ENCODE data around the gene SGMS1. TPM values are rescaled to one million over a fixed set of nuclear protein-coding genes. Genes with fewer than 3 reads are reported as not detected.
A peak's percentile ranks its signal among the peaks of the same experiment; 100 is the strongest.

SGMS1 gene
- total and polyA plus RNA-seq, 2 donors (not counting 3 experiments of a cell fraction or from before 2014, with no cell fraction given): 9.7 to 23.7 TPM

GRCh38 chr10:50596456-50596855, 27.3 kb downstream of the SGMS1 start:
- no peaks in the 10 kb centered on the region for H3K27me3 ChIP-seq (ENCODE audit: control insufficient read depth in 2 of 2, insufficient read depth in 2 of 2, low read length in 2 of 2)
- dilution Hi-C loops (cut with MboI; ENCODE audit: extremely low pct_ligation_motif_present, low sequenced_read_pairs) (no loop called here), intact Hi-C loops (cut with micrococcal nuclease) (no loop called here)
- H3K36me3 ChIP-seq (ENCODE audit: control insufficient read depth in 2 of 2, extremely low read depth in 1 of 2, insufficient read depth in 2 of 2, low read length in 2 of 2): no peaks in the 10 kb centered on the region
- CTCF ChIA-PET: interaction anchor here (0.8 to 1.5 kb wide), 2 partner anchors 17 to 18 kb away, joined by 3 read pairs; no protein-coding TSS in a partner anchor
- no TSS peak for BruUV-seq (replicated peaks)
- H3K79me2 ChIP-seq (ENCODE audit: control insufficient read depth, insufficient read depth, low read length): no peaks in the 10 kb centered on the region
- H3K9me3 ChIP-seq (replicated peaks; ENCODE audit: control insufficient read depth, insufficient read depth, low read length): no peaks in the 10 kb centered on the region
- POLR2A ChIA-PET: no interaction called here
- DNase-seq (ENCODE audit: low read depth, low spot score) (peak; percentile 37), FAIRE-seq (no peak)
- no peaks in the 10 kb centered on the region for H4K20me1 ChIP-seq (replicated peaks; ENCODE audit: control insufficient read depth, extremely low read depth, insufficient read depth, low read length)
- peaks cover 5% of the 10 kb centered on the region for H3K4me1 ChIP-seq (ENCODE audit: control insufficient read depth, extremely low read depth, insufficient read depth, low read length)
- H3K9me1 ChIP-seq (replicated peaks; ENCODE audit: control insufficient read depth, extremely low read depth, insufficient read depth, low read length): no peaks in the 10 kb centered on the region
- no peak overlapping the region for H2AFZ ChIP-seq (ENCODE audit: low read depth, low read length)
- no peak overlapping the region for H3K9ac ChIP-seq (replicated peaks; ENCODE audit: extremely low read depth, insufficient read depth, low read length)
- TF ChIP-seq GATA2 (IDR thresholded peaks at IDR 0.05; ENCODE audit: insufficient read depth, insufficient read length, low read depth, low read length) (no peak), FOS (IDR thresholded peaks at IDR 0.05; ENCODE audit: borderline replicate concordance, insufficient read depth, low read length) (no peak), MYC (IDR thresholded peaks at IDR 0.05; ENCODE audit: low read depth, low read length) (no peak)
- no peak overlapping the region for H3K4me3 ChIP-seq (replicated peaks in 1 of 3; ENCODE audit: insufficient read depth in 1 of 3, low read depth in 1 of 3, low read length in 3 of 3)
- H3K27ac ChIP-seq (ENCODE audit: insufficient read depth, low read depth, low read length): no peak overlapping the region
- no peak overlapping the region for H3K4me2 ChIP-seq (ENCODE audit: insufficient read depth, low read length)

GRCh38 chr10:50595785-50596184, 28.0 kb downstream of the SGMS1 start:
- Histone ChIP-seq H2AFZ (ENCODE audit: low read depth, low read length) (no peak overlapping the region), H3K4me2 (ENCODE audit: insufficient read depth, low read length) (no peak overlapping the region), H3K79me2 (ENCODE audit: control insufficient read depth, insufficient read depth, low read length) (no peaks in the 10 kb centered on the region), H4K20me1 (replicated peaks; ENCODE audit: control insufficient read depth, extremely low read depth, insufficient read depth, low read length) (no peaks in the 10 kb centered on the region), H3K9ac (replicated peaks; ENCODE audit: extremely low read depth, insufficient read depth, low read length) (no peak overlapping the region), H3K9me1 (replicated peaks; ENCODE audit: control insufficient read depth, extremely low read depth, insufficient read depth, low read length) (no peaks in the 10 kb centered on the region), H3K27me3 (ENCODE audit: control insufficient read depth in 2 of 2, insufficient read depth in 2 of 2, low read length in 2 of 2) (no peaks in the 10 kb centered on the region), H3K9me3 (replicated peaks; ENCODE audit: control insufficient read depth, insufficient read depth, low read length) (no peaks in the 10 kb centered on the region), H3K36me3 (ENCODE audit: control insufficient read depth in 2 of 2, extremely low read depth in 1 of 2, insufficient read depth in 2 of 2, low read length in 2 of 2) (no peaks in the 10 kb centered on the region), H3K4me1 (ENCODE audit: control insufficient read depth, extremely low read depth, insufficient read depth, low read length) (peaks cover 2% of the 10 kb centered on the region), H3K4me3 (replicated peaks in 1 of 3; ENCODE audit: insufficient read depth in 1 of 3, low read depth in 1 of 3, low read length in 3 of 3) (no peak overlapping the region), H3K27ac (ENCODE audit: insufficient read depth, low read depth, low read length) (no peak overlapping the region)
- DNase-seq (ENCODE audit: low read depth, low spot score) (no peak), FAIRE-seq (no peak)
- ChIA-PET CTCF (no interaction called here), POLR2A (no interaction called here)
- intact Hi-C loops (cut with micrococcal nuclease): no loop called here
- BruUV-seq (replicated peaks): no TSS peak
- dilution Hi-C loops (cut with MboI; ENCODE audit: extremely low pct_ligation_motif_present, low sequenced_read_pairs): no loop called here
- no peak for TF ChIP-seq MYC (IDR thresholded peaks at IDR 0.05; ENCODE audit: low read depth, low read length)
- TF ChIP-seq JUN (IDR thresholded peaks at IDR 0.05; ENCODE audit: borderline replicate concordance, insufficient read depth, insufficient read length, low read depth): no peak
- no peak for TF ChIP-seq MAX (IDR thresholded peaks at IDR 0.05; ENCODE audit: insufficient read depth, insufficient read length)
- no peak for TF ChIP-seq FOS (IDR thresholded peaks at IDR 0.05; ENCODE audit: borderline replicate concordance, insufficient read depth, low read length)
- TF ChIP-seq GATA2 (IDR thresholded peaks at IDR 0.05; ENCODE audit: insufficient read depth, insufficient read length, low read depth, low read length): no peak
- TF ChIP-seq POLR2AphosphoS5 (IDR thresholded peaks at IDR 0.05; ENCODE audit: insufficient read depth, low read depth, low read length): no peak
- TF ChIP-seq POLR2A (IDR thresholded peaks at IDR 0.05; ENCODE audit: low read depth, low read length): no peak
- no peak for TF ChIP-seq CTCF (IDR thresholded peaks at IDR 0.05; ENCODE audit: extremely low read depth in 1 of 2, insufficient read depth in 1 of 2, low read depth in 1 of 2, low read length in 2 of 2)
- TF ChIP-seq EZH2 (IDR thresholded peaks at IDR 0.05; ENCODE audit: borderline replicate concordance, low read depth, low read length, severe bottlenecking): no peak

All from endothelial cell of umbilical vein (primary cell).